ENCODE measurements around the gene COBLL1. TPM values are rescaled to one million over a fixed set of nuclear protein-coding genes. Genes with fewer than 3 reads are reported as not detected.
A peak's percentile ranks its signal among the peaks of the same experiment; 100 is the strongest.

COBLL1 gene
- total and polyA plus RNA-seq, 2 of the 4 experiments (the other 2 are of a cell fraction) = 0.79 to 1.1 TPM

DNA sequence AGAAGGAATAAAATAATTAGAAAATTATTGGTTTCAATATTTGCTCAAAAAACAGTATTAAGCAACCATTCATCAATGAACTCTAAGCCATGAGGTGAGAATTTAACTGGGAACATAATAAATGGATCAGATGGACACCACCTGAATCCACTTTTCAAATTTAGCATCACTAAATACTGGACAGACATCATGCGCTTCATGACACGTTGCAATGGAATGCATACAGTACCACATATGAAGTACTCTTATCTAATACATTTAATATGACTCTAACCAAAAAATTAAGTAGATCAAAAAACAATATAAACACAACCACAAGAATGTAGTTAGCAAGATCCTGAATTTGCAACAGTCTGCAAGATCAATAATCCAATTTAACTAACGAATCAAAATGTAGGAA lies 76.6 kb downstream of the COBLL1 start:
- no peak overlapping the region for H3K18ac ChIP-seq (ENCODE audit: low read depth, low read length)
- H2AK5ac ChIP-seq (ENCODE audit: low read depth, low read length) = no peak overlapping the region
- ATAC-seq (ENCODE audit: low read depth) (no peak), DNase-seq (peak; percentile 15)
- POLR2A ChIA-PET (ENCODE audit: unreplicated experiment) = no interaction called here
- H4K20me1 ChIP-seq (ENCODE audit: insufficient read depth, low read length) = no peaks in the 10 kb centered on the region
- no peaks in the 10 kb centered on the region for H3K79me1 ChIP-seq (ENCODE audit: low read depth in 1 of 2, low read length in 2 of 2)
- CTCF ChIA-PET = no interaction called here
- H3K9me3 ChIP-seq (ENCODE audit: control insufficient read depth, insufficient read depth, low read length) = no peaks in the 10 kb centered on the region
- no peaks in the 10 kb centered on the region for H3K9me1 ChIP-seq (ENCODE audit: insufficient read depth, low read length)
- H3K27ac ChIP-seq (ENCODE audit: insufficient read depth, low read length) = no peak overlapping the region
- no peak overlapping the region for H3K56ac ChIP-seq (ENCODE audit: extremely low read depth, insufficient read depth, low read length)
- H2BK120ac ChIP-seq (ENCODE audit: low read depth, low read length) = no peak overlapping the region
- H2BK5ac ChIP-seq (ENCODE audit: low read depth, low read length, poor library complexity, severe bottlenecking) = no peak overlapping the region
- WGBS, 2 experiments (ENCODE audit: extremely low coverage in 2 of 2, insufficient read length in 1 of 2) = 93% methylated on average over 2 of the region's 3 CpGs; no CpG with 5 or more reads in 1 of the 2 experiments
- no peak overlapping the region for H2BK20ac ChIP-seq (ENCODE audit: low read depth, low read length)
- no peak overlapping the region for H3K14ac ChIP-seq (replicated peaks; ENCODE audit: low read depth, low read length)
- H3K36me3 ChIP-seq (ENCODE audit: control insufficient read depth, insufficient read depth, low read length) = no peaks in the 10 kb centered on the region
- H3K23ac ChIP-seq (ENCODE audit: low read depth, low read length) = no peak overlapping the region
- no peaks in the 10 kb centered on the region for H3K4me1 ChIP-seq (ENCODE audit: control insufficient read depth, insufficient read depth, low read length)
- no peak overlapping the region for H4K8ac ChIP-seq (ENCODE audit: low read depth in 2 of 2, low read length in 2 of 2)
- H3K4me3 ChIP-seq (ENCODE audit: insufficient read depth, low read depth, low read length) = no peak overlapping the region
- dilution Hi-C loops (cut with HindIII; ENCODE audit: low sequenced_read_pairs, unreplicated experiment) (no loop called here), in situ Hi-C loops (cut with MboI; ENCODE audit: low sequenced_read_pairs) (no loop called here), intact Hi-C loops (cut with micrococcal nuclease) (no loop called here)
- H3K9ac ChIP-seq (ENCODE audit: low read depth, low read length) = no peak overlapping the region
- no peak overlapping the region for H3K4me2 ChIP-seq (ENCODE audit: low read depth, low read length)
- H2AFZ ChIP-seq (replicated peaks; ENCODE audit: low read length, poor library complexity) = no peak overlapping the region
- no peak overlapping the region for H4K5ac ChIP-seq (ENCODE audit: low read depth, low read length)
- H3K4ac ChIP-seq (ENCODE audit: low read depth, low read length) = no peak overlapping the region
- TF ChIP-seq MXI1 (IDR thresholded peaks at IDR 0.05; ENCODE audit: borderline replicate concordance, low read depth, low read length) = no peak
- TF ChIP-seq, protein P1, sequence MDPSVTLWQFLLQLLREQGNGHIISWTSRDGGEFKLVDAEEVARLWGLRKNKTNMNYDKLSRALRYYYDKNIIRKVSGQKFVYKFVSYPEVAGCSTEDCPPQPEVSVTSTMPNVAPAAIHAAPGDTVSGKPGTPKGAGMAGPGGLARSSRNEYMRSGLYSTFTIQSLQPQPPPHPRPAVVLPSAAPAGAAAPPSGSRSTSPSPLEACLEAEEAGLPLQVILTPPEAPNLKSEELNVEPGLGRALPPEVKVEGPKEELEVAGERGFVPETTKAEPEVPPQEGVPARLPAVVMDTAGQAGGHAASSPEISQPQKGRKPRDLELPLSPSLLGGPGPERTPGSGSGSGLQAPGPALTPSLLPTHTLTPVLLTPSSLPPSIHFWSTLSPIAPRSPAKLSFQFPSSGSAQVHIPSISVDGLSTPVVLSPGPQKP (IDR thresholded peaks at IDR 0.05; ENCODE audit: borderline replicate concordance, low read depth, low read length) = no peak
- no peak for TF ChIP-seq RFX5 (IDR thresholded peaks at IDR 0.05; ENCODE audit: low read depth, low read length)
- no peak for TF ChIP-seq NFE2L2 (IDR thresholded peaks at IDR 0.05; ENCODE audit: low read depth, low read length)
- no peak for TF ChIP-seq CEBPB (IDR thresholded peaks at IDR 0.05; ENCODE audit: low read depth, low read length)
- TF ChIP-seq RCOR1 (IDR thresholded peaks at IDR 0.05; ENCODE audit: insufficient replicate concordance, low read length) = no peak
- TF ChIP-seq BHLHE40 (IDR thresholded peaks at IDR 0.05; ENCODE audit: low read depth, low read length) = no peak
- no peak for TF ChIP-seq MAFK (IDR thresholded peaks at IDR 0.05; ENCODE audit: low read depth, low read length)
- no peak for TF ChIP-seq FOS (IDR thresholded peaks at IDR 0.05; ENCODE audit: low read depth, low read length)
- no peak for TF ChIP-seq RAD21 (IDR thresholded peaks at IDR 0.05; ENCODE audit: low read length)
- no peak for TF ChIP-seq CHD1 (IDR thresholded peaks at IDR 0.05; ENCODE audit: low read depth, low read length)
- TF ChIP-seq SMC3 (IDR thresholded peaks at IDR 0.05; ENCODE audit: low read depth, low read length) = no peak
- no peak for TF ChIP-seq POLR2A (IDR thresholded peaks at IDR 0.05; ENCODE audit: low read depth, low read length)
- TF ChIP-seq, protein P2, sequence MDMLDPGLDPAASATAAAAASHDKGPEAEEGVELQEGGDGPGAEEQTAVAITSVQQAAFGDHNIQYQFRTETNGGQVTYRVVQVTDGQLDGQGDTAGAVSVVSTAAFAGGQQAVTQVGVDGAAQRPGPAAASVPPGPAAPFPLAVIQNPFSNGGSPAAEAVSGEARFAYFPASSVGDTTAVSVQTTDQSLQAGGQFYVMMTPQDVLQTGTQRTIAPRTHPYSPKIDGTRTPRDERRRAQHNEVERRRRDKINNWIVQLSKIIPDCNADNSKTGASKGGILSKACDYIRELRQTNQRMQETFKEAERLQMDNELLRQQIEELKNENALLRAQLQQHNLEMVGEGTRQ (IDR thresholded peaks at IDR 0.05; ENCODE audit: low read depth, low read length) = no peak
- TF ChIP-seq, protein P3, sequence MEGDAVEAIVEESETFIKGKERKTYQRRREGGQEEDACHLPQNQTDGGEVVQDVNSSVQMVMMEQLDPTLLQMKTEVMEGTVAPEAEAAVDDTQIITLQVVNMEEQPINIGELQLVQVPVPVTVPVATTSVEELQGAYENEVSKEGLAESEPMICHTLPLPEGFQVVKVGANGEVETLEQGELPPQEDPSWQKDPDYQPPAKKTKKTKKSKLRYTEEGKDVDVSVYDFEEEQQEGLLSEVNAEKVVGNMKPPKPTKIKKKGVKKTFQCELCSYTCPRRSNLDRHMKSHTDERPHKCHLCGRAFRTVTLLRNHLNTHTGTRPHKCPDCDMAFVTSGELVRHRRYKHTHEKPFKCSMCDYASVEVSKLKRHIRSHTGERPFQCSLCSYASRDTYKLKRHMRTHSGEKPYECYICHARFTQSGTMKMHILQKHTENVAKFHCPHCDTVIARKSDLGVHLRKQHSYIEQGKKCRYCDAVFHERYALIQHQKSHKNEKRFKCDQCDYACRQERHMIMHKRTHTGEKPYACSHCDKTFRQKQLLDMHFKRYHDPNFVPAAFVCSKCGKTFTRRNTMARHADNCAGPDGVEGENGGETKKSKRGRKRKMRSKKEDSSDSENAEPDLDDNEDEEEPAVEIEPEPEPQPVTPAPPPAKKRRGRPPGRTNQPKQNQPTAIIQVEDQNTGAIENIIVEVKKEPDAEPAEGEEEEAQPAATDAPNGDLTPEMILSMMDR (conservative IDR thresholded peaks at IDR 0.05; ENCODE audit: low read depth, low read length) = no peak
- no peak for TF ChIP-seq MAZ (IDR thresholded peaks at IDR 0.05; ENCODE audit: borderline replicate concordance, low read depth, low read length)
- no peak overlapping the region for H2AK9ac ChIP-seq (replicated peaks; ENCODE audit: low read depth, low read length, poor library complexity)
- H4K91ac ChIP-seq (ENCODE audit: insufficient read depth, low read depth, low read length) = no peak overlapping the region
- H3K27me3 ChIP-seq (ENCODE audit: control insufficient read depth, insufficient read depth, low read length) = no peaks in the 10 kb centered on the region
- H2BK15ac ChIP-seq (ENCODE audit: low read depth, low read length) = no peak overlapping the region
- no TSS peak for BruUV-seq (replicated peaks)
